ENCODE results near the gene PAPPA.

The PAPPA gene

GRCh38 chr9:116360989-116361388 lies 207.4 kb downstream of the PAPPA start:
- no peak for DNase-seq (ENCODE audit: extremely low spot score)
- CTCF ChIA-PET: interaction anchor here (1.9 kb wide), 1 partner anchor 10 kb away, joined by 5 read pairs; no protein-coding TSS in a partner anchor
- TF ChIP-seq CTCF (IDR thresholded peaks at IDR 0.05; ENCODE audit: control extremely low read depth, extremely low read depth, low read depth, missing control alignments): no peak
- POLR2A ChIA-PET: no interaction called here

GRCh38 chr9:116361547-116361946 lies 208.0 kb downstream of the PAPPA start:
- no peak for DNase-seq (ENCODE audit: extremely low spot score)
- TF ChIP-seq CTCF (IDR thresholded peaks at IDR 0.05; ENCODE audit: control extremely low read depth, extremely low read depth, low read depth, missing control alignments): no peak
- POLR2A ChIA-PET: no interaction called here
- CTCF ChIA-PET: interaction anchor here (1.9 kb wide), 1 partner anchor 9 kb away, joined by 5 read pairs; no protein-coding TSS in a partner anchor

GRCh38 chr9:116362493-116362892 lies 208.9 kb downstream of the PAPPA start:
- no peak for TF ChIP-seq CTCF (IDR thresholded peaks at IDR 0.05; ENCODE audit: control extremely low read depth, extremely low read depth, low read depth, missing control alignments)
- no peak for DNase-seq (ENCODE audit: extremely low spot score)
- ChIA-PET CTCF (interaction anchor here (1.1 to 1.9 kb wide), 2 partner anchors 8 to 209 kb away, joined by 4 to 5 read pairs; no protein-coding TSS in a partner anchor), POLR2A (no interaction called here)

GRCh38 chr9:116365056-116365471 lies 211.5 kb downstream of the PAPPA start:
- no peak for DNase-seq (ENCODE audit: extremely low spot score)
- CTCF ChIA-PET: interaction anchor here (1.0 kb wide), 1 partner anchor 14 kb away, joined by 3 read pairs; no protein-coding TSS in a partner anchor
- TF ChIP-seq CTCF (IDR thresholded peaks at IDR 0.05; ENCODE audit: control extremely low read depth, extremely low read depth, low read depth, missing control alignments): no peak
- POLR2A ChIA-PET: no interaction called here

GRCh38 chr9:116366241-116366640 lies 212.7 kb downstream of the PAPPA start:
- POLR2A ChIA-PET: no interaction called here
- no peak for DNase-seq (ENCODE audit: extremely low spot score)
- CTCF ChIA-PET: no interaction called here
- no peak for TF ChIP-seq CTCF (IDR thresholded peaks at IDR 0.05; ENCODE audit: control extremely low read depth, extremely low read depth, low read depth, missing control alignments)

- ChIA-PET POLR2A (no interaction called here), CTCF (interaction anchor here (1.2 kb wide), 1 partner anchor 10 kb away, joined by 3 read pairs; no protein-coding TSS in a partner anchor)
- no peak for TF ChIP-seq CTCF (IDR thresholded peaks at IDR 0.05; ENCODE audit: control extremely low read depth, extremely low read depth, low read depth, missing control alignments)
- no peak for DNase-seq (ENCODE audit: extremely low spot score)
These were observed 215.1 kb downstream of the PAPPA start for GRCh38 chr9:116368680-116369079.

Measured in GM10248 (cell line).